C4-2B (cell line): Measurements from ENCODE around the gene VSX2.

Experiments
- H3K27ac ChIP-seq: fragments of 450-650 bp; 2 replicates; pipeline ENCODE4 v1.5.1; 2017
- ZFX ChIP-seq: fragments of 450-650 bp; IDR thresholded peaks from 2 replicates; pipeline ENCODE4 v1.6.1; 2017
- TF ChIP-seq, protein P1 (sequence below): fragments of 450-650 bp; conservative IDR thresholded peaks from 2 replicates; pipeline ENCODE4 v1.5.1; 2017; ENCODE audit warnings: mild to moderate bottlenecking

Gene VSX2

DNA sequence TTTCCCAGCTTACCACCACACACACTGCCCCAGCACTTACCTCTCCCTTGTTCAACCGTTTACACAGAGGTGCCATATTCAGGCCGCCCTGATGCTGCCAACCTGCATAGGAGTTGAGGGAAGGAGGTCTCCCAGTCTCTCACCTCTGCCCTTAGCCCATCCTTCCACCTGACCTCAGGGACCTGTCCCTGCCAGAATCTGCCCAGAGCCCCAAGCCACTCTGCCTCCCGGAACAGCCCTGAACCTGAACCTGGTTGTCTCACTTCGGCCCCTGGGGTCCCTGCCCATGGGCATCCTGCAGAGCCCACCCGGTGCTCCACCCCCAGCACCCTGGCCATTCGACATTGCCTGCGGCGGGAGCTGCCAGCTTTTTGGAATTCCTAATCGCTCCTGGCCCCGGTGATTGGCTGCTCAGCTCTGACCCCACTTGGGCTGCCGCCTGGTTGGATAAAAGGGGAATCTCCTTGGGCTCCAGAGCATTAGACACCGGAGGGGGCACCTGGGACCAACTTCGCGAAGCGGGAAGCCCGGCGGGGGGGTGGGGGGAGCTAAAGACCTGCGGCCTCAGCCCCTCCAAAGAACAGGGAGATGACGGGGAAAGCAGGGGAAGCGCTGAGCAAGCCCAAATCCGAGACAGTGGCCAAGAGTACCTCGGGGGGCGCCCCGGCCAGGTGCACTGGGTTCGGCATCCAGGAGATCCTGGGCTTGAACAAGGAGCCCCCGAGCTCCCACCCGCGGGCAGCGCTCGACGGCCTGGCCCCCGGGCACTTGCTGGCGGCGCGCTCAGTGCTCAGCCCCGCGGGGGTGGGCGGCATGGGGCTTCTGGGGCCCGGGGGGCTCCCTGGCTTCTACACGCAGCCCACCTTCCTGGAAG, at the start of gene VSX2:
Gene VSX2 (plus strand): TSS at position 476 of the 874 bp plus-strand sequence. CDS start 113 bp downstream, at position 589.
- TF ChIP-seq, protein P1, sequence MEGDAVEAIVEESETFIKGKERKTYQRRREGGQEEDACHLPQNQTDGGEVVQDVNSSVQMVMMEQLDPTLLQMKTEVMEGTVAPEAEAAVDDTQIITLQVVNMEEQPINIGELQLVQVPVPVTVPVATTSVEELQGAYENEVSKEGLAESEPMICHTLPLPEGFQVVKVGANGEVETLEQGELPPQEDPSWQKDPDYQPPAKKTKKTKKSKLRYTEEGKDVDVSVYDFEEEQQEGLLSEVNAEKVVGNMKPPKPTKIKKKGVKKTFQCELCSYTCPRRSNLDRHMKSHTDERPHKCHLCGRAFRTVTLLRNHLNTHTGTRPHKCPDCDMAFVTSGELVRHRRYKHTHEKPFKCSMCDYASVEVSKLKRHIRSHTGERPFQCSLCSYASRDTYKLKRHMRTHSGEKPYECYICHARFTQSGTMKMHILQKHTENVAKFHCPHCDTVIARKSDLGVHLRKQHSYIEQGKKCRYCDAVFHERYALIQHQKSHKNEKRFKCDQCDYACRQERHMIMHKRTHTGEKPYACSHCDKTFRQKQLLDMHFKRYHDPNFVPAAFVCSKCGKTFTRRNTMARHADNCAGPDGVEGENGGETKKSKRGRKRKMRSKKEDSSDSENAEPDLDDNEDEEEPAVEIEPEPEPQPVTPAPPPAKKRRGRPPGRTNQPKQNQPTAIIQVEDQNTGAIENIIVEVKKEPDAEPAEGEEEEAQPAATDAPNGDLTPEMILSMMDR = no peak
- TF ChIP-seq ZFX = no peak
- no peak within 1 kb of the TSS for H3K27ac ChIP-seq

GRCh38 chr14:74190927-74191575, 48.2 kb upstream of the VSX2 start:
- TF ChIP-seq ZFX = no peak
- TF ChIP-seq, protein P1 = no peak
- H3K27ac ChIP-seq = no peak overlapping the region

GRCh38 chr14:74194506-74195274, 44.6 kb upstream of the VSX2 start:
- no peak overlapping the region for H3K27ac ChIP-seq
- TF ChIP-seq, protein P1 = no peak
- no peak for TF ChIP-seq ZFX

DNA sequence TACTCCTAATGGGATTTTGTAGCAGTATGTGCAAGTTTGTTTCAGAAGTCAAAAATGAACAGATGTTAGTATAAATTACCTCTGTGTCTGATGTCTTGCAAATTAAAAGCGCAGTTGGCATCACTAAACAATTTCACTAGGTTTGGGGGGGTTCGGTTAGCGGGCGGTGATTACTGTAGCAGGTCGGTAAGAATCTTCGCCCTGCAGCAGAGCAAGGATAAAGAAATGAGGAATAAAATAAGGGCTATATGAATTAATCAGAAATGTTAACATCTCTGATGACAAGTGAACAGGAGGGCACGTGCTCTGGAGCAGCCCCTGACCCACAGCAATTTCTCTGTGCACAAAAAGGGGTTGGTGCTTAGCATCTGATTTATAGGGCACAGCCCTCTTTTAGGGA, 43.6 kb upstream of the VSX2 start:
- TF ChIP-seq, protein P1 = no peak
- TF ChIP-seq ZFX = no peak
- no peak overlapping the region for H3K27ac ChIP-seq

GRCh38 chr14:74198441-74199234, 40.6 kb upstream of the VSX2 start:
- TF ChIP-seq ZFX = no peak
- TF ChIP-seq, protein P1 = no peak
- H3K27ac ChIP-seq = no peak overlapping the region

- no peak overlapping the region for H3K27ac ChIP-seq
- TF ChIP-seq, protein P1 = no peak
- TF ChIP-seq ZFX = no peak
Observed at GRCh38 chr14:74202113-74202512, 37.1 kb upstream of the VSX2 start.
